Nephron progenitor cell (in vitro differentiated cells): ENCODE measurements around the gene FNDC3B.

Experiments used
- DNase-seq: peaks from one replicate; pipeline ENCODE4 v3.0.0; 2021
- H3K27ac Mint-ChIP-seq: 2 replicates; pipeline ENCODE4 v1.8.0; 2021; ENCODE audit warnings: mild to moderate bottlenecking, moderate library complexity, mixed read lengths
- H3K27me3 Mint-ChIP-seq: 2 replicates; pipeline ENCODE4 v1.8.0; 2021; ENCODE audit warnings: mild to moderate bottlenecking, low read depth, mixed read lengths; ENCODE audit not compliant: poor library complexity
- H3K36me3 Mint-ChIP-seq: 2 replicates; pipeline ENCODE4 v1.8.0; 2021; ENCODE audit warnings: low read depth, mixed read lengths
- H3K4me1 Mint-ChIP-seq: 2 replicates; pipeline ENCODE4 v1.8.0; 2021; ENCODE audit warnings: mixed read lengths
- H3K4me3 Mint-ChIP-seq: 2 replicates; pipeline ENCODE4 v1.8.0; 2021; ENCODE audit warnings: mild to moderate bottlenecking, moderate library complexity, mixed read lengths
- H3K9me3 Mint-ChIP-seq: 2 replicates; pipeline ENCODE4 v1.8.0; 2021; ENCODE audit warnings: mild to moderate bottlenecking, moderate library complexity, mixed read lengths
- TF ChIP-seq, protein P1 (sequence below): fragments of 200-600 bp; sonication (generic); IDR thresholded peaks from 2 replicates; pipeline ENCODE4 v1.5.0; 2021; ENCODE audit warnings: antibody characterized with exemption

The FNDC3B gene

GRCh38 chr3:172449466-172450149 lies 410.2 kb downstream of the FNDC3B start:
- H3K4me3 Mint-ChIP-seq: no peak overlapping the region
- H3K27ac Mint-ChIP-seq: no peak overlapping the region
- peaks cover 20% of the 10 kb centered on the region for H3K9me3 Mint-ChIP-seq
- H3K27me3 Mint-ChIP-seq: peaks cover 85% of the 10 kb centered on the region
- TF ChIP-seq, protein P1, sequence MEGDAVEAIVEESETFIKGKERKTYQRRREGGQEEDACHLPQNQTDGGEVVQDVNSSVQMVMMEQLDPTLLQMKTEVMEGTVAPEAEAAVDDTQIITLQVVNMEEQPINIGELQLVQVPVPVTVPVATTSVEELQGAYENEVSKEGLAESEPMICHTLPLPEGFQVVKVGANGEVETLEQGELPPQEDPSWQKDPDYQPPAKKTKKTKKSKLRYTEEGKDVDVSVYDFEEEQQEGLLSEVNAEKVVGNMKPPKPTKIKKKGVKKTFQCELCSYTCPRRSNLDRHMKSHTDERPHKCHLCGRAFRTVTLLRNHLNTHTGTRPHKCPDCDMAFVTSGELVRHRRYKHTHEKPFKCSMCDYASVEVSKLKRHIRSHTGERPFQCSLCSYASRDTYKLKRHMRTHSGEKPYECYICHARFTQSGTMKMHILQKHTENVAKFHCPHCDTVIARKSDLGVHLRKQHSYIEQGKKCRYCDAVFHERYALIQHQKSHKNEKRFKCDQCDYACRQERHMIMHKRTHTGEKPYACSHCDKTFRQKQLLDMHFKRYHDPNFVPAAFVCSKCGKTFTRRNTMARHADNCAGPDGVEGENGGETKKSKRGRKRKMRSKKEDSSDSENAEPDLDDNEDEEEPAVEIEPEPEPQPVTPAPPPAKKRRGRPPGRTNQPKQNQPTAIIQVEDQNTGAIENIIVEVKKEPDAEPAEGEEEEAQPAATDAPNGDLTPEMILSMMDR: no peak
- no peaks in the 10 kb centered on the region for H3K36me3 Mint-ChIP-seq
- H3K4me1 Mint-ChIP-seq: peaks cover 20% of the 10 kb centered on the region
- peak; percentile 87 for DNase-seq
